H1 (cell line): ENCODE results near the gene RPS27. TPM values are rescaled to one million over a fixed set of nuclear protein-coding genes. Genes with fewer than 3 reads are reported as not detected.

Experiments
- ATF2 ChIP-seq: IDR thresholded peaks from 2 replicates; pipeline ENCODE4 v1.6.1; 2012; ENCODE audit warnings: low read length, inconsistent platforms
- BRCA1 ChIP-seq: IDR thresholded peaks from 2 replicates; pipeline ENCODE4 v1.6.1; 2012; ENCODE audit warnings: low read depth, low read length, improper control_type of control experiment
- CHD1 ChIP-seq: IDR thresholded peaks from 2 replicates; pipeline ENCODE4 v1.6.1; 2012; ENCODE audit warnings: low read depth, low read length, improper control_type of control experiment
- CTBP2 ChIP-seq: IDR thresholded peaks from 2 replicates; pipeline ENCODE4 v1.7.0; 2011; ENCODE audit warnings: borderline replicate concordance, mild to moderate bottlenecking, moderate library complexity, mixed read lengths, low read length; ENCODE audit not compliant: insufficient read depth, insufficient read length
- E2F6 ChIP-seq: IDR thresholded peaks from 2 replicates; pipeline ENCODE4 v1.6.1; 2012; ENCODE audit warnings: inconsistent platforms
- GABPA ChIP-seq: IDR thresholded peaks from 2 replicates; pipeline ENCODE4 v1.6.1; 2011; ENCODE audit warnings: mild to moderate bottlenecking, low read length, moderate library complexity, borderline replicate concordance; ENCODE audit not compliant: insufficient read depth
- JUND ChIP-seq: IDR thresholded peaks from 2 replicates; pipeline ENCODE4 v1.6.1; 2011; ENCODE audit warnings: mild to moderate bottlenecking, improper control_type of control experiment, low read length
- KDM5A ChIP-seq: fragments of 200-600 bp; IDR thresholded peaks from 2 replicates; pipeline ENCODE4 v1.7.1; 2012; ENCODE audit warnings: mild to moderate bottlenecking, low read length, inconsistent platforms, mixed read lengths
- MAFK ChIP-seq: IDR thresholded peaks from 2 replicates; pipeline ENCODE4 v1.6.1; 2012; ENCODE audit warnings: low read depth, mild to moderate bottlenecking, improper control_type of control experiment, low read length
- NRF1 ChIP-seq: IDR thresholded peaks from 2 replicates; pipeline ENCODE4 v1.6.1; 2011; ENCODE audit warnings: mild to moderate bottlenecking, low read depth, low read length, improper control_type of control experiment
- PHF8 ChIP-seq: fragments of 200-600 bp; sonication (generic); conservative IDR thresholded peaks from 2 replicates; pipeline ENCODE4 v1.7.1; 2012; ENCODE audit warnings: low read depth, mild to moderate bottlenecking, inconsistent platforms, low read length, moderate library complexity
- POLR2A ChIP-seq, 2 experiments: IDR thresholded peaks; 1 replicate in 1 of 2; 2 replicates in 1 of 2; pipeline ENCODE4 v1.6.1; 2011; ENCODE audit warnings: low read depth in 2 of 2, low read length in 2 of 2, mild to moderate bottlenecking in 2 of 2; ENCODE audit errors: control extremely low read depth in 1 of 2
- RAD21 ChIP-seq, 2 experiments: IDR thresholded peaks in 1 of 2; conservative IDR thresholded peaks in 1 of 2; 2 replicates each; pipeline ENCODE4 v1.6.1; 2011; ENCODE audit warnings: low read depth in 2 of 2, low read length in 2 of 2, improper control_type of control experiment in 1 of 2, inconsistent platforms in 1 of 2, mild to moderate bottlenecking in 1 of 2, moderate library complexity in 1 of 2
- RNF2 ChIP-seq: fragments of 200-900, 300-1000 bp; sonication (generic); IDR thresholded peaks from 2 replicates; pipeline ENCODE4 v1.7.1; 2016; ENCODE audit warnings: borderline replicate concordance, low read depth, mild to moderate bottlenecking, antibody characterized with exemption, low read length; ENCODE audit not compliant: poor library complexity, severe bottlenecking; ENCODE audit errors: missing control alignments
- RXRA ChIP-seq: IDR thresholded peaks from 2 replicates; pipeline ENCODE4 v1.6.1; 2011; ENCODE audit warnings: low read depth, mild to moderate bottlenecking, low read length, moderate library complexity; ENCODE audit not compliant: insufficient read depth
- SAP30 ChIP-seq: fragments of 300-600 bp; sonication (generic); IDR thresholded peaks from 2 replicates; pipeline ENCODE4 v1.7.1; 2012; ENCODE audit warnings: low read length, moderate library complexity, mild to moderate bottlenecking, inconsistent platforms; ENCODE audit not compliant: insufficient read depth, insufficient replicate concordance
- SIX5 ChIP-seq: IDR thresholded peaks from 2 replicates; pipeline ENCODE4 v1.6.1; 2011; ENCODE audit warnings: mild to moderate bottlenecking, low read depth, low read length
- SRF ChIP-seq: IDR thresholded peaks from 2 replicates; pipeline ENCODE4 v1.6.1; 2011; ENCODE audit warnings: mild to moderate bottlenecking, low read depth, low read length, moderate library complexity
- TAF7 ChIP-seq: optimal IDR thresholded peaks from 2 replicates; pipeline ENCODE3; 2011; ENCODE audit warnings: low read depth, mild to moderate bottlenecking, inconsistent platforms, low read length, moderate library complexity, borderline replicate concordance
- TBP ChIP-seq: IDR thresholded peaks from 2 replicates; pipeline ENCODE4 v1.6.1; 2011; ENCODE audit warnings: low read depth, low read length, improper control_type of control experiment
- YY1 ChIP-seq: IDR thresholded peaks from 2 replicates; pipeline ENCODE4 v1.6.1; 2011; ENCODE audit warnings: low read depth, mild to moderate bottlenecking, low read length
- polyA plus RNA-seq, 7 experiments: library from polyadenylated mRNA; depleted of rRNA in 3 of 7; stranded (reverse) in 5 of 7; unstranded in 2 of 7; fragments of >200 nt in 5 of 7; fragments of 200-250 nt in 2 of 7; gene quantifications; 1 replicate in 5 of 7; 2 replicates in 1 of 7; 4 replicates in 1 of 7; pipeline versions ENCODE4 v1.2.1 to v1.2.3, GENCODE V29; 2011 to 2013; ENCODE audit warnings: missing spikeins in 2 of 7, mixed read lengths in 2 of 7
- total RNA-seq: library from RNA; stranded (reverse); fragmentation: NEBNext Ultra II Directional; extraction: Animal tissue kit (Norgen Biotek cat#: 25700); gene quantifications from 2 replicates; pipeline ENCODE4 v1.2.1, GENCODE V29; 2021

RPS27 gene
- total and polyA plus RNA-seq, 2 of the 8 experiments (the other 6 are each of a cell fraction or from before 2014, with no cell fraction given) = 1,810 to 3,155 TPM

- TF ChIP-seq KDM5A (peak; percentile 43; the same call in 1 of the 2 replicates), YY1 (peak; percentile 99), TBP (peak; percentile 99), SAP30 (peak; percentile 51), SRF (no peak), NRF1 (peak; percentile 27; the same call in 1 of the 2 replicates), RXRA (no peak), MAFK (no peak), RNF2 (no peak), CHD1 (peak; percentile 85), PHF8 (peak; percentile 99), JUND (peak; percentile 76), GABPA (peak; percentile 88), POLR2A (IDR thresholded peaks at IDR 0.05; ENCODE audit: control extremely low read depth in 1 of 2, low read depth in 2 of 2, low read length in 2 of 2) (peak; percentile 100), BRCA1 (no peak), RAD21 (IDR thresholded peaks at IDR 0.05 in 1 of 2, conservative IDR thresholded peaks at IDR 0.05 in 1 of 2; ENCODE audit: low read depth in 2 of 2, low read length in 2 of 2) (no peak), CTBP2 (no peak), ATF2 (peak; percentile 82; the same call in 1 of the 2 replicates), E2F6 (0 out of 2 replicates have a peak, but pooled peaks have one; percentile 21), TAF7 (peak; percentile 99), SIX5 (peak; percentile 55; the same call in 1 of the 2 replicates)
These were observed at the start of gene RPS27 (continued) for GRCh38 chr1:153990468-153991150.
